CD14-positive monocyte (primary cell): ENCODE results near the gene BEST1. TPM values are rescaled to one million over a fixed set of nuclear protein-coding genes. Genes with fewer than 3 reads are reported as not detected.
"Not testable (repeated sequence)": the region's sequence is repeated elsewhere in the genome, so short reads cannot be mapped to it uniquely, and the experiment has no call there.

Experiments
- DNase-seq, 3 donors: peaks; one replicate each; pipeline ENCODE4 v3.0.0-alpha.2; 2011 to 2022
- H2AFZ ChIP-seq: 2 replicates; pipeline ENCODE4 v1.6.0; 2012; ENCODE audit warnings: mild to moderate bottlenecking, low read depth, low read length, inconsistent platforms; ENCODE audit not compliant: insufficient read depth, poor library complexity, severe bottlenecking
- H3K27ac ChIP-seq, 2 donors: 1 replicate in 1 of 2; 2 replicates in 1 of 2; pipeline ENCODE4 v1.5.1; 2012 to 2013; ENCODE audit warnings: low read length in 2 of 2, control low read depth in 1 of 2, inconsistent platforms in 1 of 2, low read depth in 1 of 2, mild to moderate bottlenecking in 1 of 2
- H3K27me3 ChIP-seq, 2 donors: one replicate each; pipeline versions ENCODE4 v1.6.0 to v1.6.1; 2011 to 2013; ENCODE audit warnings: low read length in 2 of 2; ENCODE audit not compliant: control insufficient read depth in 2 of 2, insufficient read depth in 2 of 2
- H3K36me3 ChIP-seq, 2 donors: replicated peaks in 1 of 2; 1 replicate in 1 of 2; 2 replicates in 1 of 2; pipeline versions ENCODE4 v1.5.1 to v1.6.1; 2012 to 2013; ENCODE audit warnings: low read length in 2 of 2, control low read depth in 1 of 2, inconsistent platforms in 1 of 2, mild to moderate bottlenecking in 1 of 2; ENCODE audit not compliant: insufficient read depth in 2 of 2, control insufficient read depth in 1 of 2
- H3K4me1 ChIP-seq, 2 donors: 1 replicate in 1 of 2; 2 replicates in 1 of 2; pipeline versions ENCODE4 v1.5.1 to v1.6.1; 2012 to 2013; ENCODE audit warnings: low read length in 2 of 2, control low read depth in 1 of 2, inconsistent platforms in 1 of 2, mild to moderate bottlenecking in 1 of 2, moderate library complexity in 1 of 2; ENCODE audit not compliant: insufficient read depth in 2 of 2, control insufficient read depth in 1 of 2
- H3K4me2 ChIP-seq: replicated peaks from 2 replicates; pipeline ENCODE3; 2012; ENCODE audit warnings: low read length, moderate library complexity, mild to moderate bottlenecking; ENCODE audit not compliant: poor library complexity, severe bottlenecking; ENCODE audit errors: extremely low read depth
- H3K4me3 ChIP-seq, 3 experiments: fragments of 200-600 bp in 1 of 3; sonication (generic) in 1 of 3; replicated peaks in 1 of 3; 1 replicate in 2 of 3; 2 replicates in 1 of 3; pipeline ENCODE4 v1.5.1; 2011 to 2013; ENCODE audit warnings: low read length in 3 of 3, mild to moderate bottlenecking in 3 of 3, control low read depth in 2 of 3, low read depth in 2 of 3, inconsistent platforms in 1 of 3, moderate library complexity in 1 of 3
- H3K79me2 ChIP-seq: 2 replicates; pipeline ENCODE4 v1.6.0; 2012; ENCODE audit warnings: mild to moderate bottlenecking, control low read depth, inconsistent platforms, low read length, moderate library complexity; ENCODE audit not compliant: insufficient read depth
- H3K9ac ChIP-seq: 2 replicates; pipeline ENCODE4 v1.6.0; 2017; ENCODE audit warnings: low read length, mild to moderate bottlenecking; ENCODE audit not compliant: insufficient read depth, poor library complexity, severe bottlenecking
- H3K9me3 ChIP-seq, 2 donors: replicated peaks in 1 of 2; 1 replicate in 1 of 2; 2 replicates in 1 of 2; pipeline versions ENCODE4 v1.5.1 to v1.6.1; 2012 to 2013; ENCODE audit warnings: low read length in 2 of 2, control low read depth in 1 of 2; ENCODE audit not compliant: control insufficient read depth in 1 of 2, insufficient read depth in 1 of 2
- H4K20me1 ChIP-seq: 2 replicates; pipeline ENCODE4 v1.6.0; 2012; ENCODE audit warnings: mild to moderate bottlenecking, low read length, control low read depth, moderate library complexity; ENCODE audit not compliant: insufficient read depth
- H3K27ac Mint-ChIP-seq, 7 donors: one replicate each; pipeline ENCODE4 v1.8.0; 2020; ENCODE audit warnings: mild to moderate bottlenecking in 7 of 7, mixed read lengths in 7 of 7, moderate library complexity in 6 of 7, inconsistent platforms in 2 of 7
- H3K27me3 Mint-ChIP-seq, 3 donors: one replicate each; pipeline ENCODE4 v1.8.0; 2021 to 2022; ENCODE audit warnings: low read depth in 3 of 3, mild to moderate bottlenecking in 3 of 3, mixed read lengths in 3 of 3, moderate library complexity in 3 of 3, inconsistent platforms in 1 of 3
- H3K36me3 Mint-ChIP-seq, 2 donors: one replicate each; pipeline ENCODE4 v1.8.0; 2020; ENCODE audit warnings: mixed read lengths in 2 of 2, inconsistent platforms in 1 of 2, mild to moderate bottlenecking in 1 of 2
- H3K4me1 Mint-ChIP-seq: one replicate; pipeline ENCODE4 v1.8.0; 2020; ENCODE audit warnings: mild to moderate bottlenecking, mixed read lengths
- H3K4me3 Mint-ChIP-seq, 2 donors: one replicate each; pipeline ENCODE4 v1.8.0; 2020; ENCODE audit warnings: mild to moderate bottlenecking in 2 of 2, mixed read lengths in 2 of 2, moderate library complexity in 1 of 2
- H3K9me3 Mint-ChIP-seq, 7 donors: one replicate each; pipeline ENCODE4 v1.8.0; 2020 to 2022; ENCODE audit warnings: mixed read lengths in 7 of 7, mild to moderate bottlenecking in 6 of 7, moderate library complexity in 6 of 7, inconsistent platforms in 2 of 7
- WGBS: methylation state at CpG from one replicate; pipeline ENCODE4 v1.1.5; 2013; ENCODE audit warnings: missing lambda C conversion rate; ENCODE audit not compliant: insufficient coverage; 5-methylcytosine and 5-hydroxymethylcytosine counted together
- intact Hi-C, 2 donors: fragments of 100-400 bp; cut with micrococcal nuclease; formaldehyde crosslinking; loops; one replicate each; pipeline versions ENCODE4 v1.15.0 to v1.15.1; 2023
- polyA plus RNA-seq, 3 donors: library from polyadenylated mRNA; depleted of rRNA in 1 of 3; unstranded in 2 of 3; stranded (reverse) in 1 of 3; fragments of 300-500 nt in 2 of 3; fragments of >200 nt in 1 of 3; fragmentation: Illumina TruSeq in 2 of 3; gene quantifications; 1 replicate in 2 of 3; 2 replicates in 1 of 3; pipeline ENCODE4 v1.2.3, GENCODE V29; 2012 to 2021
- TF ChIP-seq, protein P1 (sequence below): fragments of 200-600 bp; IDR thresholded peaks from one replicate; pipeline ENCODE4 v1.8.0; 2022; ENCODE audit warnings: antibody characterized with exemption, mild to moderate bottlenecking

BEST1 gene
- polyA plus RNA-seq, 3 donors: 5.9 to 24.9 (median 7.4) TPM

- DNase-seq: no peak
- TF ChIP-seq, protein P1, sequence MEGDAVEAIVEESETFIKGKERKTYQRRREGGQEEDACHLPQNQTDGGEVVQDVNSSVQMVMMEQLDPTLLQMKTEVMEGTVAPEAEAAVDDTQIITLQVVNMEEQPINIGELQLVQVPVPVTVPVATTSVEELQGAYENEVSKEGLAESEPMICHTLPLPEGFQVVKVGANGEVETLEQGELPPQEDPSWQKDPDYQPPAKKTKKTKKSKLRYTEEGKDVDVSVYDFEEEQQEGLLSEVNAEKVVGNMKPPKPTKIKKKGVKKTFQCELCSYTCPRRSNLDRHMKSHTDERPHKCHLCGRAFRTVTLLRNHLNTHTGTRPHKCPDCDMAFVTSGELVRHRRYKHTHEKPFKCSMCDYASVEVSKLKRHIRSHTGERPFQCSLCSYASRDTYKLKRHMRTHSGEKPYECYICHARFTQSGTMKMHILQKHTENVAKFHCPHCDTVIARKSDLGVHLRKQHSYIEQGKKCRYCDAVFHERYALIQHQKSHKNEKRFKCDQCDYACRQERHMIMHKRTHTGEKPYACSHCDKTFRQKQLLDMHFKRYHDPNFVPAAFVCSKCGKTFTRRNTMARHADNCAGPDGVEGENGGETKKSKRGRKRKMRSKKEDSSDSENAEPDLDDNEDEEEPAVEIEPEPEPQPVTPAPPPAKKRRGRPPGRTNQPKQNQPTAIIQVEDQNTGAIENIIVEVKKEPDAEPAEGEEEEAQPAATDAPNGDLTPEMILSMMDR: no peak
- Histone ChIP-seq H3K4me2 (no peak overlapping the region), H3K4me3 (no peak overlapping the region), H3K36me3 (peaks cover 8 to 12% of the 10 kb centered on the region in 2 donors), H3K4me1 (peaks cover 46 to 52% of the 10 kb centered on the region in 2 donors), H3K79me2 (peaks cover 16% of the 10 kb centered on the region), H4K20me1 (no peaks in the 10 kb centered on the region), H2AFZ (no peak overlapping the region), H3K27me3 (no peaks in the 10 kb centered on the region), H3K27ac (no peak overlapping the region), H3K9ac (no peak overlapping the region), H3K9me3 (no peaks in the 10 kb centered on the region)
- peaks cover 0 to 3% (median 0%) of the 10 kb centered on the region in 7 donors for H3K9me3 Mint-ChIP-seq
- no peak overlapping the region for H3K4me3 Mint-ChIP-seq
- intact Hi-C loops: no loop called here
- peaks cover 14 to 25% of the 10 kb centered on the region in 2 donors for H3K36me3 Mint-ChIP-seq
- peaks cover 42% of the 10 kb centered on the region for H3K4me1 Mint-ChIP-seq
- WGBS: 100% methylated on average over 1 of the region's 3 CpGs
- peaks cover 0 to 2% (median 1%) of the 10 kb centered on the region in 3 donors for H3K27me3 Mint-ChIP-seq
- no peak overlapping the region for H3K27ac Mint-ChIP-seq
Measured at GRCh38 chr11:61952882-61953281, 2.7 kb downstream of the BEST1 start.

DNA sequence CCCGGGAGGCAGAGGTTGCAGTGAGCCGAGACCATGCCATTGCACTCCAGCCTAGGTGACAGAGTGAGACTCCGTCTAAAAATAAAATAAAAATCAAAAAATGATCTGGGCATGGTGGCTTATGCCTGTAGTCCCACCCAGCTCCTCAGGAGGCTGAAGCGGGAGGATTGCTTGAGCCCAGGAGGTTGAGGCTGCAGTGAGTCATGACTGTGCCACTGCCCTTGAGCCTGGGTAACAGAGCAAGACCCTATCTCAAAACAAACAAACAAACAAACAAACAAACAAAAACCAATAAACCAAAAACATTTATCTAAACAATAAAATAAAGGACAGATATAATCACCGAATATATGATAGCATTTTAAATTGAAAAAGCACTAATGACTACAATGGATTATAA lies 3.5 kb downstream of the BEST1 start:
- H3K27ac ChIP-seq, H2AFZ ChIP-seq, H3K4me2 ChIP-seq, H4K20me1 ChIP-seq, H3K4me3 Mint-ChIP-seq, H3K9me3 Mint-ChIP-seq, H3K27me3 ChIP-seq, H3K4me3 ChIP-seq, H3K27me3 Mint-ChIP-seq, H3K9ac ChIP-seq, DNase-seq, intact Hi-C loops, H3K9me3 ChIP-seq: not testable (repeated sequence)
- H3K36me3 ChIP-seq: peaks cover 15 to 20% of the 10 kb centered on the region in 2 donors
- peaks cover 16% of the 10 kb centered on the region for H3K79me2 ChIP-seq
- peaks cover 21 to 32% of the 10 kb centered on the region in 2 donors for H3K36me3 Mint-ChIP-seq
- peak overlapping the region in 2 of 7 donors; percentile 92 to 96 for H3K27ac Mint-ChIP-seq
- H3K4me1 Mint-ChIP-seq: peaks cover 46% of the 10 kb centered on the region
- WGBS: 91% methylated on average over 4 of the region's 5 CpGs
- peaks cover 46 to 53% of the 10 kb centered on the region in 2 donors for H3K4me1 ChIP-seq
